Suprapubic skin (tissue), 4 donors: Measurements from ENCODE around the gene PPP1CC. TPM values are rescaled to one million over a fixed set of nuclear protein-coding genes. Genes with fewer than 3 reads are reported as not detected.

ENCODE experiments used
- DNase-seq, 2 donors: peaks; one replicate each; pipeline ENCODE4 v3.0.0-alpha.2; 2019; ENCODE audit warnings: low spot score in 2 of 2
- H3K27ac ChIP-seq: fragments of 200-600 bp; sonication (generic); one replicate; pipeline ENCODE4 v1.5.1; 2019
- H3K27me3 ChIP-seq: fragments of 200-600 bp; sonication (generic); one replicate; pipeline ENCODE4 v1.5.1; 2019
- H3K36me3 ChIP-seq: fragments of 200-600 bp; sonication (generic); one replicate; pipeline ENCODE4 v1.5.1; 2019
- H3K4me1 ChIP-seq: fragments of 200-600 bp; sonication (generic); one replicate; pipeline ENCODE4 v1.5.1; 2019
- H3K4me3 ChIP-seq: fragments of 200-600 bp; sonication (generic); one replicate; pipeline ENCODE4 v1.5.1; 2019; ENCODE audit warnings: mild to moderate bottlenecking
- H3K9me3 ChIP-seq: fragments of 200-600 bp; sonication (generic); one replicate; pipeline ENCODE4 v1.5.1; 2019
- CTCF ChIP-seq, 2 donors: fragments of 200-600 bp in 1 of 2; fragments of 450-650 bp in 1 of 2; sonication (generic) in 1 of 2; IDR thresholded peaks; one replicate each; pipeline ENCODE4 v1.5.1; 2016 to 2019; ENCODE audit warnings: antibody characterized with exemption in 2 of 2, mild to moderate bottlenecking in 1 of 2, moderate library complexity in 1 of 2
- EP300 ChIP-seq: sonication (generic); formaldehyde crosslinking; IDR thresholded peaks from one replicate; pipeline ENCODE4 v1.6.1; 2017; ENCODE audit warnings: antibody characterized with exemption
- POLR2A ChIP-seq, 2 donors: fragments of 450-650 bp; IDR thresholded peaks; one replicate each; pipeline ENCODE4 v1.6.1; 2017; ENCODE audit warnings: antibody characterized with exemption in 2 of 2, mild to moderate bottlenecking in 2 of 2, moderate library complexity in 2 of 2
- POLR2AphosphoS5 ChIP-seq, 3 donors: sonication (generic); formaldehyde crosslinking; IDR thresholded peaks; one replicate each; pipeline ENCODE4 v1.6.1; 2017; ENCODE audit warnings: antibody characterized with exemption in 3 of 3
- WGBS: methylation state at CpG from one replicate; pipeline ENCODE4 v1.1.5; 2018; 5-methylcytosine and 5-hydroxymethylcytosine counted together
- total RNA-seq, 4 donors: library from RNA; depleted of rRNA; stranded (reverse); fragments of >200 nt; gene quantifications; one replicate each; pipeline ENCODE4 v1.1.0, GENCODE V29; 2016

The PPP1CC gene
- total RNA-seq, 4 donors from 2014 or later = 83.6 to 107 (median 100) TPM

- Histone ChIP-seq H3K9me3 (no peaks in the 10 kb centered on the region), H3K4me1 (no peaks in the 10 kb centered on the region), H3K27ac (no peak overlapping the region), H3K36me3 (no peaks in the 10 kb centered on the region), H3K4me3 (no peak overlapping the region), H3K27me3 (no peaks in the 10 kb centered on the region)
- WGBS = 59% methylated on average over 4 of the region's 4 CpGs
- no peak for DNase-seq
- no peak for TF ChIP-seq EP300
- TF ChIP-seq POLR2AphosphoS5 (IDR thresholded peaks at IDR 0.05) = no peak
- no peak for TF ChIP-seq CTCF (IDR thresholded peaks at IDR 0.05)
- no peak for TF ChIP-seq POLR2A (IDR thresholded peaks at IDR 0.05)
These were observed 22.4 kb upstream of the PPP1CC start for GRCh38 chr12:110765111-110765510.

- no peak for DNase-seq
- WGBS = 84% methylated on average over 7 of the region's 7 CpGs
- no peaks in the 10 kb centered on the region for H3K9me3 ChIP-seq
- H3K27ac ChIP-seq = no peak overlapping the region
- no peaks in the 10 kb centered on the region for H3K27me3 ChIP-seq
- H3K4me3 ChIP-seq = no peak overlapping the region
- TF ChIP-seq POLR2AphosphoS5 (IDR thresholded peaks at IDR 0.05) (no peak), EP300 (no peak), POLR2A (IDR thresholded peaks at IDR 0.05) (no peak), CTCF (IDR thresholded peaks at IDR 0.05) (no peak)
- no peaks in the 10 kb centered on the region for H3K4me1 ChIP-seq
- H3K36me3 ChIP-seq = no peaks in the 10 kb centered on the region
These were observed 20.9 kb upstream of the PPP1CC start for GRCh38 chr12:110763583-110763982.

GRCh38 chr12:110762891-110763290 is 20.2 kb upstream of the PPP1CC start:
- H3K36me3 ChIP-seq = no peaks in the 10 kb centered on the region
- WGBS = 82% methylated on average over 3 of the region's 3 CpGs
- no peaks in the 10 kb centered on the region for H3K9me3 ChIP-seq
- TF ChIP-seq EP300 (no peak), POLR2AphosphoS5 (IDR thresholded peaks at IDR 0.05) (no peak), CTCF (IDR thresholded peaks at IDR 0.05) (no peak), POLR2A (IDR thresholded peaks at IDR 0.05) (no peak)
- H3K27ac ChIP-seq = no peak overlapping the region
- no peaks in the 10 kb centered on the region for H3K4me1 ChIP-seq
- no peaks in the 10 kb centered on the region for H3K27me3 ChIP-seq
- no peak for DNase-seq
- H3K4me3 ChIP-seq = no peak overlapping the region

GRCh38 chr12:110760204-110760609 is 17.5 kb upstream of the PPP1CC start:
- WGBS = 95% methylated on average over 4 of the region's 4 CpGs
- Histone ChIP-seq H3K27me3 (no peaks in the 10 kb centered on the region), H3K4me1 (no peaks in the 10 kb centered on the region), H3K27ac (no peak overlapping the region), H3K4me3 (no peak overlapping the region), H3K9me3 (no peaks in the 10 kb centered on the region), H3K36me3 (no peaks in the 10 kb centered on the region)
- no peak for DNase-seq
- no peak for TF ChIP-seq POLR2A (IDR thresholded peaks at IDR 0.05)
- no peak for TF ChIP-seq CTCF (IDR thresholded peaks at IDR 0.05)
- TF ChIP-seq EP300 = no peak
- no peak for TF ChIP-seq POLR2AphosphoS5 (IDR thresholded peaks at IDR 0.05)

GRCh38 chr12:110758922-110759321 is 16.2 kb upstream of the PPP1CC start:
- 89% methylated on average over 6 of the region's 6 CpGs for WGBS
- Histone ChIP-seq H3K27me3 (no peaks in the 10 kb centered on the region), H3K36me3 (no peaks in the 10 kb centered on the region), H3K27ac (no peak overlapping the region), H3K4me1 (no peaks in the 10 kb centered on the region), H3K9me3 (no peaks in the 10 kb centered on the region), H3K4me3 (no peak overlapping the region)
- DNase-seq = no peak
- no peak for TF ChIP-seq CTCF (IDR thresholded peaks at IDR 0.05)
- TF ChIP-seq POLR2A (IDR thresholded peaks at IDR 0.05) = no peak
- TF ChIP-seq EP300 = no peak
- no peak for TF ChIP-seq POLR2AphosphoS5 (IDR thresholded peaks at IDR 0.05)
